Nephron progenitor cell (in vitro differentiated cells): ENCODE data around the gene TIMM22.
A peak's percentile ranks its signal among the peaks of the same experiment; 100 is the strongest.
"Not testable (repeated sequence)": the region's sequence is repeated elsewhere in the genome, so short reads cannot be mapped to it uniquely, and the experiment has no call there.

Experiments
- DNase-seq: peaks from one replicate; pipeline ENCODE4 v3.0.0; 2021
- H3K27ac Mint-ChIP-seq: 2 replicates; pipeline ENCODE4 v1.8.0; 2021; ENCODE audit warnings: mild to moderate bottlenecking, moderate library complexity, mixed read lengths
- H3K27me3 Mint-ChIP-seq: 2 replicates; pipeline ENCODE4 v1.8.0; 2021; ENCODE audit warnings: mild to moderate bottlenecking, low read depth, mixed read lengths; ENCODE audit not compliant: poor library complexity
- H3K36me3 Mint-ChIP-seq: 2 replicates; pipeline ENCODE4 v1.8.0; 2021; ENCODE audit warnings: low read depth, mixed read lengths
- H3K4me1 Mint-ChIP-seq: 2 replicates; pipeline ENCODE4 v1.8.0; 2021; ENCODE audit warnings: mixed read lengths
- H3K4me3 Mint-ChIP-seq: 2 replicates; pipeline ENCODE4 v1.8.0; 2021; ENCODE audit warnings: mild to moderate bottlenecking, moderate library complexity, mixed read lengths
- H3K9me3 Mint-ChIP-seq: 2 replicates; pipeline ENCODE4 v1.8.0; 2021; ENCODE audit warnings: mild to moderate bottlenecking, moderate library complexity, mixed read lengths
- TF ChIP-seq, protein P1 (sequence below): fragments of 200-600 bp; sonication (generic); IDR thresholded peaks from 2 replicates; pipeline ENCODE4 v1.5.0; 2021; ENCODE audit warnings: antibody characterized with exemption

TIMM22 gene

DNA sequence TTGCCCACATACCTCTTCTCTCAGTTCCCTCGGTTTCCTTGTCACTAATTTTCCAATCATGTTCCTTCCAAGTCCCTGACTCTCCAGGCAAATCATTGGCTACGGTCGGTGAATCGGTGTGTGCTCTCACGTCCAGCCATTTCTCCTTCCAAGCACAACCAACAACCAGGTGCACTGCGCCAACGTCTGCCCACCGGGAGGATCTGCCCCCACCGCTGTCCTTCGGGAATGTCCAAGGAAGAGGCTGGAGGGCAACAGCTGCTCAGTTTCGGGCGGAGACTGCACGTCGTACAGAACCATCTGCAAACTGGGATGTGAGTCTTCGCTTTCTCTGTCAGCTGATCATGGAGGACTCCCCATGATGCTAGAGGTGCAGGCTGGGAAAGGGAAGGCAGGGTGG, 9.0 kb upstream of the TIMM22 start:
- H3K27ac Mint-ChIP-seq, result peak overlapping the region; percentile 49
- H3K4me3 Mint-ChIP-seq, result no peak overlapping the region
- H3K4me1 Mint-ChIP-seq, result no peaks in the 10 kb centered on the region
- H3K27me3 Mint-ChIP-seq, result peaks cover 19% of the 10 kb centered on the region
- no peaks in the 10 kb centered on the region for H3K36me3 Mint-ChIP-seq
- H3K9me3 Mint-ChIP-seq, result no peaks in the 10 kb centered on the region
- DNase-seq, result no peak
- TF ChIP-seq, protein P1, sequence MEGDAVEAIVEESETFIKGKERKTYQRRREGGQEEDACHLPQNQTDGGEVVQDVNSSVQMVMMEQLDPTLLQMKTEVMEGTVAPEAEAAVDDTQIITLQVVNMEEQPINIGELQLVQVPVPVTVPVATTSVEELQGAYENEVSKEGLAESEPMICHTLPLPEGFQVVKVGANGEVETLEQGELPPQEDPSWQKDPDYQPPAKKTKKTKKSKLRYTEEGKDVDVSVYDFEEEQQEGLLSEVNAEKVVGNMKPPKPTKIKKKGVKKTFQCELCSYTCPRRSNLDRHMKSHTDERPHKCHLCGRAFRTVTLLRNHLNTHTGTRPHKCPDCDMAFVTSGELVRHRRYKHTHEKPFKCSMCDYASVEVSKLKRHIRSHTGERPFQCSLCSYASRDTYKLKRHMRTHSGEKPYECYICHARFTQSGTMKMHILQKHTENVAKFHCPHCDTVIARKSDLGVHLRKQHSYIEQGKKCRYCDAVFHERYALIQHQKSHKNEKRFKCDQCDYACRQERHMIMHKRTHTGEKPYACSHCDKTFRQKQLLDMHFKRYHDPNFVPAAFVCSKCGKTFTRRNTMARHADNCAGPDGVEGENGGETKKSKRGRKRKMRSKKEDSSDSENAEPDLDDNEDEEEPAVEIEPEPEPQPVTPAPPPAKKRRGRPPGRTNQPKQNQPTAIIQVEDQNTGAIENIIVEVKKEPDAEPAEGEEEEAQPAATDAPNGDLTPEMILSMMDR, result no peak

DNA sequence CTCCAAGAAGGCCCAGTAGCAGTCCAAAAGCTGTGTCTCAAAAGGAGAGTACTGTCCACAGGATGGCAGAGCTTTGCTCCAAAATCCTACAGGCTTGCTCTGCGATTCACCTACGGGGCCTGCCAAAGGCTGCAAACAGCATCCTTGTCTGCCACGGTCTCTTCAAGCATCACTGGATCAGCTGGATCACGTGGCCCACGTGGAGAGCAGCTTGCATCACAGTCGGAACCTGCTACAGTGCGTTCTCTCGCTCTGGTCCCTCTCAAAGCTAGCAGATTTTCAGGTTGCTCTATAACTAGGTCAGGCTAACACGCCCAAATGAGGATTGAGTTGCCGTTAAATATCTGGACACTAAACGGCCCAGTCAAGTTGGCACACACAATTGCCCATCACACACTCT, 8.4 kb upstream of the TIMM22 start:
- H3K27ac Mint-ChIP-seq, result no peak overlapping the region
- H3K27me3 Mint-ChIP-seq, result peaks cover 19% of the 10 kb centered on the region
- DNase-seq, result no peak

GRCh38 chr17:992933-993332, 4.0 kb upstream of the TIMM22 start:
- H3K27ac Mint-ChIP-seq, result no peak overlapping the region
- H3K36me3 Mint-ChIP-seq, result no peaks in the 10 kb centered on the region
- peaks cover 19% of the 10 kb centered on the region for H3K27me3 Mint-ChIP-seq
- peaks cover 4% of the 10 kb centered on the region for H3K4me1 Mint-ChIP-seq
- H3K4me3 Mint-ChIP-seq, result no peak overlapping the region
- peaks cover 8% of the 10 kb centered on the region for H3K9me3 Mint-ChIP-seq
- TF ChIP-seq, protein P1, result no peak
- DNase-seq, result no peak

More for the DNA sequence above, 8.4 kb upstream of the TIMM22 start:
- H3K9me3 Mint-ChIP-seq, result no peaks in the 10 kb centered on the region
- H3K36me3 Mint-ChIP-seq, result no peaks in the 10 kb centered on the region
- H3K4me1 Mint-ChIP-seq, result no peaks in the 10 kb centered on the region
- TF ChIP-seq, protein P1, result no peak
- H3K4me3 Mint-ChIP-seq, result no peak overlapping the region

DNA sequence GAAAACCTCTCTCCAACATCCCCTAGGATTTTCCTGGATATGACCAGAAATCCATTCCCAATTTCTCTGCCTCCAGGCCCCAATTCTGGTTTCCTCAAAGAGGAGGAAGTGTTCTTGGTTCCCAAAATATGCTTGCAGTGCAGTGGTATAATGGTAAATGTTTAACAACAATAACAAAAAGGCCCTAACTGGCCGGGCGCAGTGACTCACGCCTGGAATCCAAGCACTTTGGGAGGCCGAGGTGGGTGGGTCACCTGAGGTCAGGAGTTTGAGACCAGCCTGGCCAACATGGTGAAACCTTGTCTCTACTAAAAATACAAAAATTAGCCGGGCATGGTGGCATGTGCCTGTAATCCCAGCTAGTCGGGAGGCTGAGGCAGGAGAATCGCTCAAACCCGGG, 1.6 kb upstream of the TIMM22 start:
- H3K27ac Mint-ChIP-seq, DNase-seq, H3K4me3 Mint-ChIP-seq, H3K9me3 Mint-ChIP-seq, H3K36me3 Mint-ChIP-seq: not testable (repeated sequence)
- H3K4me1 Mint-ChIP-seq, result peaks cover 20% of the 10 kb centered on the region
- H3K27me3 Mint-ChIP-seq, result peaks cover 13% of the 10 kb centered on the region

GRCh38 chr17:998111-998510, 1.2 kb downstream of the TIMM22 start:
- Mint-ChIP-seq H3K4me1 (peaks cover 23% of the 10 kb centered on the region), H3K27me3 (peaks cover 7% of the 10 kb centered on the region), H3K4me3 (peak overlapping the region; percentile 96), H3K27ac (peak overlapping the region; percentile 14), H3K9me3 (peaks cover 8% of the 10 kb centered on the region), H3K36me3 (peaks cover 29% of the 10 kb centered on the region)
- TF ChIP-seq, protein P1, result no peak
- no peak for DNase-seq

- Mint-ChIP-seq H3K36me3 (peaks cover 42% of the 10 kb centered on the region), H3K4me1 (peaks cover 33% of the 10 kb centered on the region), H3K4me3 (no peak overlapping the region), H3K9me3 (no peaks in the 10 kb centered on the region), H3K27ac (peak overlapping the region; percentile 40), H3K27me3 (peaks cover 4% of the 10 kb centered on the region)
- DNase-seq, result no peak
- TF ChIP-seq, protein P1, result no peak
Measured at GRCh38 chr17:1000597-1001461, 3.9 kb downstream of the TIMM22 start.
